Sigmoid colon (tissue), 4 donors: ENCODE measurements around the gene DRAM1.

Experiments used
- CTCF ChIP-seq, 4 experiments: fragments of 450-650 bp in 3 of 4; fragments of 200-600 bp in 1 of 4; IDR thresholded peaks; one replicate each; pipeline ENCODE4 v1.5.1; 2016 to 2019; ENCODE audit warnings: antibody characterized with exemption in 4 of 4, mild to moderate bottlenecking in 3 of 4, moderate library complexity in 2 of 4
- EP300 ChIP-seq, 4 donors: sonication (generic); formaldehyde crosslinking; IDR thresholded peaks; one replicate each; pipeline ENCODE4 v1.6.1; 2017; ENCODE audit warnings: antibody characterized with exemption in 4 of 4
- POLR2A ChIP-seq, 2 donors: fragments of 450-650 bp; IDR thresholded peaks; one replicate each; pipeline ENCODE4 v1.6.1; 2016; ENCODE audit warnings: antibody characterized with exemption in 2 of 2, mild to moderate bottlenecking in 2 of 2, moderate library complexity in 2 of 2
- POLR2AphosphoS5 ChIP-seq, 4 donors: sonication (generic); formaldehyde crosslinking; IDR thresholded peaks; one replicate each; pipeline ENCODE4 v1.6.1; 2017; ENCODE audit warnings: antibody characterized with exemption in 4 of 4

GRCh38 chr12:101880769-101881168 is 3.4 kb downstream of the DRAM1 start:
- no peak for TF ChIP-seq CTCF (IDR thresholded peaks at IDR 0.05)
- TF ChIP-seq POLR2AphosphoS5 (IDR thresholded peaks at IDR 0.05), result no peak
- no peak for TF ChIP-seq POLR2A (IDR thresholded peaks at IDR 0.05)
- no peak for TF ChIP-seq EP300 (IDR thresholded peaks at IDR 0.05)
